KMS-11 (cell line): ENCODE measurements around the gene AGPAT4.

Source experiments
- H2AFZ ChIP-seq: fragments of 200-600 bp; sonication (generic); 2 replicates; pipeline ENCODE4 v1.6.1; 2016; ENCODE audit warnings: antibody characterized with exemption, mixed run types, low read depth
- H3K27ac ChIP-seq: fragments of 200-600 bp; sonication (generic); 2 replicates; pipeline ENCODE4 v1.6.1; 2016; ENCODE audit warnings: mild to moderate bottlenecking, mixed run types
- H3K27me3 ChIP-seq: fragments of 200-600 bp; sonication (generic); 2 replicates; pipeline ENCODE4 v1.6.1; 2017; ENCODE audit warnings: mild to moderate bottlenecking, low read depth, mixed run types, moderate library complexity; ENCODE audit not compliant: insufficient read depth
- H3K36me3 ChIP-seq: fragments of 200-600 bp; sonication (generic); 2 replicates; pipeline ENCODE4 v1.6.1; 2017; ENCODE audit warnings: mild to moderate bottlenecking, mixed run types; ENCODE audit not compliant: insufficient read depth
- H3K4me1 ChIP-seq: fragments of 200-600 bp; sonication (generic); 2 replicates; pipeline ENCODE4 v1.6.1; 2016; ENCODE audit warnings: mild to moderate bottlenecking, low read depth, mixed run types; ENCODE audit not compliant: poor library complexity, severe bottlenecking
- H3K4me2 ChIP-seq: fragments of 200-600 bp; sonication (generic); 2 replicates; pipeline ENCODE4 v1.7.0; 2016; ENCODE audit warnings: mild to moderate bottlenecking, mixed run types
- H3K4me3 ChIP-seq: fragments of 200-600 bp; sonication (generic); IDR thresholded peaks from 2 replicates; pipeline ENCODE4 v1.6.1; 2017; ENCODE audit warnings: low read depth, low read length, mixed read lengths; ENCODE audit not compliant: insufficient read depth
- H3K79me2 ChIP-seq: fragments of 200-600 bp; sonication (generic); 2 replicates; pipeline ENCODE4 v1.6.1; 2016; ENCODE audit warnings: low read depth, mixed run types; ENCODE audit not compliant: insufficient read depth
- H3K9ac ChIP-seq: fragments of 200-600 bp; sonication (generic); 2 replicates; pipeline ENCODE4 v1.6.1; 2016; ENCODE audit warnings: mild to moderate bottlenecking, mixed run types
- H4K20me1 ChIP-seq: fragments of 200-600 bp; sonication (generic); 2 replicates; pipeline ENCODE4 v1.6.1; 2016; ENCODE audit warnings: mild to moderate bottlenecking, mixed run types; ENCODE audit not compliant: insufficient read depth
- CTCF ChIP-seq: fragments of 200-600 bp; sonication (generic); conservative IDR thresholded peaks from 2 replicates; pipeline ENCODE4 v1.6.1; 2017; ENCODE audit warnings: low read depth, mild to moderate bottlenecking, antibody characterized with exemption, low read length, moderate library complexity, mixed read lengths

AGPAT4 gene

GRCh38 chr6:161238500-161238899 lies 35.4 kb downstream of the AGPAT4 start:
- H3K4me1 ChIP-seq = no peaks in the 10 kb centered on the region
- H3K4me3 ChIP-seq = no peak overlapping the region
- no peak overlapping the region for H3K27ac ChIP-seq
- no peaks in the 10 kb centered on the region for H3K79me2 ChIP-seq
- no peak for TF ChIP-seq CTCF
- H3K4me2 ChIP-seq = no peak overlapping the region
- no peak overlapping the region for H2AFZ ChIP-seq
- H3K27me3 ChIP-seq = no peaks in the 10 kb centered on the region
- H4K20me1 ChIP-seq = no peaks in the 10 kb centered on the region
- H3K36me3 ChIP-seq = no peaks in the 10 kb centered on the region
- H3K9ac ChIP-seq = no peak overlapping the region

- H3K27ac ChIP-seq = no peak overlapping the region
- no peak for TF ChIP-seq CTCF
- no peaks in the 10 kb centered on the region for H4K20me1 ChIP-seq
- no peak overlapping the region for H2AFZ ChIP-seq
- H3K9ac ChIP-seq = no peak overlapping the region
- no peaks in the 10 kb centered on the region for H3K36me3 ChIP-seq
- H3K4me3 ChIP-seq = no peak overlapping the region
- H3K27me3 ChIP-seq = no peaks in the 10 kb centered on the region
- H3K4me1 ChIP-seq = no peaks in the 10 kb centered on the region
- no peaks in the 10 kb centered on the region for H3K79me2 ChIP-seq
- H3K4me2 ChIP-seq = no peak overlapping the region
Observed at GRCh38 chr6:161238081-161238480, 35.8 kb downstream of the AGPAT4 start.

- no peak for TF ChIP-seq CTCF
Observed at GRCh38 chr6:161237176-161237575, 36.7 kb downstream of the AGPAT4 start.

GRCh38 chr6:161235776-161236633 lies 37.9 kb downstream of the AGPAT4 start:
- Histone ChIP-seq H2AFZ (no peak overlapping the region), H3K4me1 (no peaks in the 10 kb centered on the region), H3K27me3 (no peaks in the 10 kb centered on the region), H3K27ac (no peak overlapping the region), H3K4me2 (no peak overlapping the region), H4K20me1 (no peaks in the 10 kb centered on the region), H3K79me2 (no peaks in the 10 kb centered on the region), H3K36me3 (no peaks in the 10 kb centered on the region), H3K9ac (no peak overlapping the region), H3K4me3 (no peak overlapping the region)
- TF ChIP-seq CTCF = no peak

More at GRCh38 chr6:161237176-161237575, 36.7 kb downstream of the AGPAT4 start:
- Histone ChIP-seq H3K4me3 (no peak overlapping the region), H3K4me1 (no peaks in the 10 kb centered on the region), H3K27me3 (no peaks in the 10 kb centered on the region), H3K9ac (no peak overlapping the region), H3K4me2 (no peak overlapping the region), H3K36me3 (no peaks in the 10 kb centered on the region), H2AFZ (no peak overlapping the region), H4K20me1 (no peaks in the 10 kb centered on the region), H3K79me2 (no peaks in the 10 kb centered on the region), H3K27ac (no peak overlapping the region)
